CD4-positive, alpha-beta T cell treated with Interleukin-6 at 100 ng/mL for 8 hours (primary cell): ENCODE data around the gene NCKAP5.
"Not testable (repeated sequence)": the region's sequence is repeated elsewhere in the genome, so short reads cannot be mapped to it uniquely, and the experiment has no call there.

ENCODE experiments used
- DNase-seq: peaks from one replicate; pipeline ENCODE4 v3.0.0-alpha.2; 2020; ENCODE audit warnings: mixed read lengths, low spot score

NCKAP5 gene

GRCh38 chr2:133522204-133522603 lies 46.1 kb downstream of the NCKAP5 start:
- no peak for DNase-seq

GRCh38 chr2:133521146-133521745 lies 47.0 kb downstream of the NCKAP5 start:
- no peak for DNase-seq

GRCh38 chr2:133519677-133520076 lies 48.6 kb downstream of the NCKAP5 start:
- not testable (repeated sequence) for DNase-seq

GRCh38 chr2:133518700-133519344 lies 49.4 kb downstream of the NCKAP5 start:
- no peak for DNase-seq

- no peak for DNase-seq
Measured at GRCh38 chr2:133517876-133518275, 50.4 kb downstream of the NCKAP5 start.

GRCh38 chr2:133516405-133517026 lies 51.7 kb downstream of the NCKAP5 start:
- no peak for DNase-seq

- no peak for DNase-seq
Measured at GRCh38 chr2:133515271-133515670, 53.0 kb downstream of the NCKAP5 start.

GRCh38 chr2:133513893-133514292 lies 54.4 kb downstream of the NCKAP5 start:
- DNase-seq = no peak

GRCh38 chr2:133512121-133512520 lies 56.1 kb downstream of the NCKAP5 start:
- DNase-seq = no peak

- no peak for DNase-seq
Measured at GRCh38 chr2:133511679-133512078, 56.6 kb downstream of the NCKAP5 start.

GRCh38 chr2:133509777-133510176 lies 58.5 kb downstream of the NCKAP5 start:
- no peak for DNase-seq

- no peak for DNase-seq
Measured at GRCh38 chr2:133508546-133509165, 59.6 kb downstream of the NCKAP5 start.

GRCh38 chr2:133506996-133507395 lies 61.3 kb downstream of the NCKAP5 start:
- DNase-seq = no peak

GRCh38 chr2:133504566-133505505 lies 63.4 kb downstream of the NCKAP5 start:
- DNase-seq = no peak

- no peak for DNase-seq
Measured at GRCh38 chr2:133503927-133504326, 64.3 kb downstream of the NCKAP5 start.

GRCh38 chr2:133503323-133503722 lies 64.9 kb downstream of the NCKAP5 start:
- DNase-seq = no peak

GRCh38 chr2:133502678-133503077 lies 65.6 kb downstream of the NCKAP5 start:
- DNase-seq = no peak

GRCh38 chr2:133500917-133501316 lies 67.3 kb downstream of the NCKAP5 start:
- no peak for DNase-seq

- no peak for DNase-seq
Measured at GRCh38 chr2:133498662-133499585, 69.3 kb downstream of the NCKAP5 start.

GRCh38 chr2:133497951-133498565 lies 70.2 kb downstream of the NCKAP5 start:
- DNase-seq = no peak
